ENCODE results near the gene COL6A5. TPM values are rescaled to one million over a fixed set of nuclear protein-coding genes. Genes with fewer than 3 reads are reported as not detected.

The COL6A5 gene
- total and polyA plus RNA-seq, 9 donors: 0.04 to 0.07 (median 0.05) TPM; not detected in 6

DNA sequence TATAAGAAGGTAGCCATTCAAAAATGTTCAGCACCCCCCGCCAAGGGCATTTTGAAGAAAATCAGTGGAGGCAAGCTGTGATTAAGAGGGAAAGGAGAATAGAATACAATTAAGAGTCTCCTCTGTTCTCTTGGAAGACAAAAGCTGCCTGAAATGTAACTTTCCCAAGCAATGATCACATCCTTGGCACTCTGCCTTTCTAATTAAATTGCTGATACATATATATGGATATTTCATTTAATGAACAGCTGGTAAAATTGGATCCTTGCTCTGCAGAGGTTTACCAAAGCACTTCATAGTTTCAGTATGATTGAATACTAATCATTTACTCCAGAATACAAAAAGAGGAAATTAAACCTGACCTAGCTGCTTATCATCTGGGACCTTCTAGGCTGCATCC lies 182.0 kb downstream of the COL6A5 start:
- intact Hi-C loops (cut with DNase I): no loop called here
- WGBS, 3 donors: 79 to 93% (median 79%) methylated on average over 1 of the region's 1 CpG
- no peak for DNase-seq

GRCh38 chr3:130528120-130528519 lies 182.6 kb downstream of the COL6A5 start:
- DNase-seq: no peak
- no peaks in the 10 kb centered on the region for H3K9me3 ChIP-seq
- H3K4me3 ChIP-seq: no peak overlapping the region
- WGBS, 3 donors: 86 to 93% (median 90%) methylated on average over 1 of the region's 1 CpG
- TF ChIP-seq EP300 (IDR thresholded peaks at IDR 0.05) (no peak), CTCF (IDR thresholded peaks at IDR 0.05) (no peak), POLR2A (IDR thresholded peaks at IDR 0.05) (no peak)
- no peaks in the 10 kb centered on the region for H3K4me1 ChIP-seq (ENCODE audit: insufficient read depth)
- H3K27me3 ChIP-seq: no peaks in the 10 kb centered on the region
- intact Hi-C loops (cut with DNase I): no loop called here
- H3K27ac ChIP-seq: no peak overlapping the region
- H3K36me3 ChIP-seq: no peaks in the 10 kb centered on the region

More for the DNA sequence above, 182.0 kb downstream of the COL6A5 start:
- H3K36me3 ChIP-seq: no peaks in the 10 kb centered on the region
- no peaks in the 10 kb centered on the region for H3K4me1 ChIP-seq (ENCODE audit: insufficient read depth)
- no peaks in the 10 kb centered on the region for H3K9me3 ChIP-seq
- H3K4me3 ChIP-seq: no peak overlapping the region
- no peak for TF ChIP-seq CTCF (IDR thresholded peaks at IDR 0.05)
- no peak for TF ChIP-seq POLR2A (IDR thresholded peaks at IDR 0.05)
- TF ChIP-seq EP300 (IDR thresholded peaks at IDR 0.05): no peak
- H3K27me3 ChIP-seq: no peaks in the 10 kb centered on the region
- H3K27ac ChIP-seq: no peak overlapping the region

DNA sequence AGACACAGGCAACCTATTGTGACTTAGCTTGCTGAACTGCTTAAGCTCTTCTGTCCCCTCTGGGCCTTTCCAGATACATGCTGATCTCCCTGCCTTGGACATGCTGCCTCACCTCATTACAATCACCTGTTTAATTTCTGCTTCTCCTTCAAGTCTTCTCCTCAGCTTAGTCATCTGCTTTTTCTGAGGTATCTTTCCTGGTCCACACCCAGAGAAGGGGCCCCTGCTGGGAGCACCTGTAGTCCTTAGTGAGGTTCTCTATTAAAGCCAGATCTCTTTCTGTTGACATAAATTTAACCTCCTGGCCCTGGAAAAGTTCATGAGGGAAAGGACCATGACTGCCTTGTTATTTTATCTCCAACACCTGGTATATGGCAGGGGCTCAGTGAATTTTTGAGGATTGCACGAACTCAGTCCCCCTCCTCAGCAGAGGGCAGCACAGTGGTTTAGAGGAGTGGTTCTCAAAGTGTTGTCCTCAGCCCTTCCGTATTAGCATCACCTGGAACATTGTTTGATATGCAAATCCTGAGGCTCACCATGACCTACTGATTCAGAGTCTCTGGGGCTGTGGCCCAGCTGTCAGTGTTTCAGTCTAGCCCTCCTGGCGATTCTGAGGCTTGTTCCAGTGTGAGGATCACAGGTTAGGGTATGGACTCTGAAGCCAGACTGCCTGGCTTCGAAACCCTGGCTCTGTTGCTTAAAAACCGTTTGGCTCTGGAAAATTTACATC lies 184.2 kb downstream of the COL6A5 start:
- no peaks in the 10 kb centered on the region for H3K27me3 ChIP-seq
- no peaks in the 10 kb centered on the region for H3K9me3 ChIP-seq
- no peak overlapping the region for H3K27ac ChIP-seq
- no peak for DNase-seq
- TF ChIP-seq CTCF (IDR thresholded peaks at IDR 0.05): no peak
- no peak for TF ChIP-seq EP300 (IDR thresholded peaks at IDR 0.05)
- no peak for TF ChIP-seq POLR2A (IDR thresholded peaks at IDR 0.05)
- intact Hi-C loops (cut with DNase I): no loop called here
- no peaks in the 10 kb centered on the region for H3K36me3 ChIP-seq
- no peak overlapping the region for H3K4me3 ChIP-seq
- 63 to 69% (median 63%) methylated on average over 5 of the region's 5 CpGs for WGBS, 3 donors
- H3K4me1 ChIP-seq (ENCODE audit: insufficient read depth): no peaks in the 10 kb centered on the region

- TF ChIP-seq CTCF (IDR thresholded peaks at IDR 0.05) (no peak), EP300 (IDR thresholded peaks at IDR 0.05) (no peak), POLR2A (IDR thresholded peaks at IDR 0.05) (no peak)
- H3K4me3 ChIP-seq: no peak overlapping the region
- WGBS, 3 donors: 81 to 83% (median 81%) methylated on average over 2 of the region's 2 CpGs
Measured at GRCh38 chr3:130533247-130533646, 187.8 kb downstream of the COL6A5 start.

More at GRCh38 chr3:130533247-130533646, 187.8 kb downstream of the COL6A5 start:
- H3K27me3 ChIP-seq: no peaks in the 10 kb centered on the region
- no peaks in the 10 kb centered on the region for H3K4me1 ChIP-seq (ENCODE audit: insufficient read depth)
- H3K27ac ChIP-seq: no peak overlapping the region
- no peaks in the 10 kb centered on the region for H3K9me3 ChIP-seq
- DNase-seq: no peak
- no peaks in the 10 kb centered on the region for H3K36me3 ChIP-seq
- intact Hi-C loops (cut with DNase I): no loop called here

Other genes with a start within 250 kb of the COL6A5 start
- gene COL6A6, start 171.5 kb downstream of the COL6A5 start, total RNA-seq: under 1 TPM; 0.13 to 0.71 (median 0.25) TPM
- gene COL6A6, start 171.5 kb downstream of the COL6A5 start, polyA plus RNA-seq: 1 to 10 TPM in 1 of 2 donors, under 1 TPM in 1; 0.21 to 1.0 TPM

Measured in ovary (tissue), 9 donors.